GM19455 (cell line): ENCODE results near the gene SLC10A6.

Source experiments
- ATAC-seq: cut with Tn5 transposase; IDR thresholded peaks from one replicate; pipeline ENCODE4 v1.9.1; 2021; ENCODE audit not compliant: unreplicated experiment

SLC10A6 gene

GRCh38 chr4:86788826-86789225 lies 60.4 kb downstream of the SLC10A6 start:
- no peak for ATAC-seq

GRCh38 chr4:86778175-86778574 lies 71.0 kb downstream of the SLC10A6 start:
- ATAC-seq, result no peak

GRCh38 chr4:86775061-86775460 lies 74.1 kb downstream of the SLC10A6 start:
- no peak for ATAC-seq
